H1 (cell line): ENCODE results near the gene SNAPC2. TPM values are rescaled to one million over a fixed set of nuclear protein-coding genes. Genes with fewer than 3 reads are reported as not detected.
A peak's percentile ranks its signal among the peaks of the same experiment; 100 is the strongest.

ENCODE experiments used
- CTCF ChIA-PET: fragments of 300-600 bp; sonication (Branson Sonifier 250); formaldehyde crosslinking; loops from one replicate; lab custom pipeline; 2021; ENCODE audit not compliant: partially characterized antibody; lab: Charles Lee
- POLR2A ChIA-PET: fragments of 300-600 bp; sonication (Branson Sonifier 250); formaldehyde crosslinking; loops from one replicate; lab custom pipeline; 2021; ENCODE audit warnings: inconsistent platforms; ENCODE audit not compliant: partially characterized antibody; lab: Charles Lee
- DNase-seq, 2 experiments: peaks; one replicate each; pipeline versions ENCODE4 v3.0.0 to v3.0.0-alpha.2; 2010 to 2022; ENCODE audit warnings: low spot score in 2 of 2, low read depth in 1 of 2, mixed read lengths in 1 of 2
- FAIRE-seq: peaks from 2 replicates; lab custom pipeline; 2011; peaks lifted over from hg19 to GRCh38; lab: Jason Lieb, UNC
- H2AFZ ChIP-seq: 2 replicates; pipeline ENCODE4 v1.8.1; 2012; ENCODE audit warnings: low read length, inconsistent platforms
- H2AK5ac ChIP-seq: 2 replicates; pipeline ENCODE4 v1.6.1; 2013; ENCODE audit warnings: low read depth, low read length
- H2BK120ac ChIP-seq: replicated peaks from 2 replicates; pipeline ENCODE3; 2013; ENCODE audit warnings: low read depth, low read length, inconsistent platforms
- H2BK12ac ChIP-seq: 2 replicates; pipeline ENCODE4 v1.6.1; 2013; ENCODE audit warnings: low read depth, low read length
- H2BK15ac ChIP-seq: 2 replicates; pipeline ENCODE4 v1.6.1; 2013; ENCODE audit warnings: low read length
- H2BK20ac ChIP-seq: 2 replicates; pipeline ENCODE4 v1.6.1; 2013; ENCODE audit warnings: low read length
- H2BK5ac ChIP-seq: 2 replicates; pipeline ENCODE4 v1.6.1; 2013; ENCODE audit warnings: low read depth, low read length
- H3K14ac ChIP-seq: 2 replicates; pipeline ENCODE4 v1.6.1; 2013; ENCODE audit warnings: inconsistent platforms; ENCODE audit not compliant: insufficient read length
- H3K18ac ChIP-seq: 2 replicates; pipeline ENCODE4 v1.6.1; 2013; ENCODE audit warnings: low read length; ENCODE audit errors: extremely low read depth
- H3K23ac ChIP-seq: 2 replicates; pipeline ENCODE4 v1.6.1; 2013; ENCODE audit warnings: inconsistent platforms; ENCODE audit not compliant: insufficient read length
- H3K23me2 ChIP-seq: 2 replicates; pipeline ENCODE4 v1.6.1; 2013; ENCODE audit warnings: low read depth, low read length
- H3K27ac ChIP-seq: 2 replicates; pipeline ENCODE4 v1.6.1; 2011; ENCODE audit warnings: low read depth, low read length, inconsistent platforms
- H3K27me3 ChIP-seq, 4 experiments: replicated peaks in 1 of 4; 1 replicate in 1 of 4; 2 replicates in 3 of 4; pipeline versions ENCODE4 v1.6.1 to v1.8.1; 2011 to 2013; ENCODE audit warnings: low read length in 3 of 4, mild to moderate bottlenecking in 3 of 4, inconsistent platforms in 2 of 4, mixed read lengths in 2 of 4, moderate library complexity in 1 of 4; ENCODE audit not compliant: control insufficient read depth in 3 of 4, insufficient read depth in 3 of 4; ENCODE audit errors: extremely low read depth in 1 of 4
- H3K36me3 ChIP-seq, 4 experiments: 2 replicates each; pipeline versions ENCODE4 v1.6.1 to v1.8.1; 2011 to 2013; ENCODE audit warnings: mild to moderate bottlenecking in 4 of 4, low read length in 3 of 4, moderate library complexity in 2 of 4, control low read depth in 1 of 4, inconsistent platforms in 1 of 4; ENCODE audit not compliant: insufficient read depth in 4 of 4, control insufficient read depth in 2 of 4
- H3K4ac ChIP-seq: replicated peaks from 2 replicates; pipeline ENCODE3; 2013; ENCODE audit warnings: low read length, low read depth, mixed read lengths, inconsistent platforms; ENCODE audit not compliant: insufficient read length
- H3K4me1 ChIP-seq, 4 experiments: replicated peaks in 1 of 4; 1 replicate in 1 of 4; 2 replicates in 3 of 4; pipeline versions ENCODE4 v1.6.1 to v1.8.1; 2011 to 2013; ENCODE audit warnings: low read length in 3 of 4, inconsistent platforms in 2 of 4, mixed read lengths in 1 of 4; ENCODE audit not compliant: insufficient read depth in 4 of 4, control insufficient read depth in 3 of 4
- H3K4me2 ChIP-seq, 2 experiments: 2 replicates each; pipeline versions ENCODE4 v1.6.1 to v1.8.1; 2011 to 2013; ENCODE audit warnings: low read depth in 2 of 2, low read length in 2 of 2, control low read depth in 1 of 2, inconsistent platforms in 1 of 2, mild to moderate bottlenecking in 1 of 2; ENCODE audit not compliant: insufficient read depth in 1 of 2
- H3K4me3 ChIP-seq, 4 experiments: fragments of 200-600, 300-600 bp in 1 of 4; sonication (generic), shearing (Covaris generic), sonication (Bioruptor Twin) in 1 of 4; 2 replicates each; pipeline versions ENCODE4 v1.5.1 to v1.8.1; 2011 to 2016; ENCODE audit warnings: low read length in 4 of 4, low read depth in 3 of 4, control low read depth in 2 of 4, inconsistent platforms in 2 of 4, mild to moderate bottlenecking in 2 of 4, mixed read lengths in 1 of 4, moderate library complexity in 1 of 4; ENCODE audit not compliant: insufficient read depth in 2 of 4; ENCODE audit errors: extremely low read depth in 1 of 4
- H3K56ac ChIP-seq: replicated peaks from 2 replicates; pipeline ENCODE3; 2013; ENCODE audit warnings: low read depth, mild to moderate bottlenecking, mixed read lengths, low read length, inconsistent platforms; ENCODE audit not compliant: insufficient read length
- H3K79me1 ChIP-seq: 2 replicates; pipeline ENCODE4 v1.6.1; 2013; ENCODE audit warnings: low read depth, low read length, control low read depth
- H3K79me2 ChIP-seq, 2 experiments: 2 replicates each; pipeline versions ENCODE4 v1.6.1 to v1.8.1; 2012 to 2013; ENCODE audit warnings: low read length in 2 of 2, mild to moderate bottlenecking in 2 of 2, inconsistent platforms in 1 of 2; ENCODE audit not compliant: insufficient read depth in 2 of 2, control insufficient read depth in 1 of 2
- H3K9ac ChIP-seq, 4 experiments: replicated peaks in 1 of 4; 1 replicate in 1 of 4; 2 replicates in 3 of 4; pipeline versions ENCODE4 v1.6.1 to v1.8.1; 2011 to 2013; ENCODE audit warnings: low read depth in 3 of 4, low read length in 3 of 4, control low read depth in 2 of 4, mild to moderate bottlenecking in 2 of 4, moderate library complexity in 2 of 4, inconsistent platforms in 1 of 4; ENCODE audit errors: extremely low read depth in 1 of 4
- H3K9me3 ChIP-seq, 2 experiments: 2 replicates each; pipeline versions ENCODE4 v1.6.1 to v1.8.1; 2012 to 2013; ENCODE audit warnings: mild to moderate bottlenecking in 2 of 2, moderate library complexity in 2 of 2, control low read depth in 1 of 2, inconsistent platforms in 1 of 2, low read depth in 1 of 2, low read length in 1 of 2, mixed read lengths in 1 of 2; ENCODE audit not compliant: insufficient read depth in 2 of 2
- H4K20me1 ChIP-seq, 2 experiments: replicated peaks in 1 of 2; 2 replicates each; pipeline versions ENCODE3 to v1.8.1; 2011 to 2013; ENCODE audit warnings: inconsistent platforms in 2 of 2, low read length in 2 of 2, mild to moderate bottlenecking in 1 of 2; ENCODE audit not compliant: insufficient read depth in 2 of 2, control insufficient read depth in 1 of 2
- H4K5ac ChIP-seq: 2 replicates; pipeline ENCODE4 v1.6.1; 2013; ENCODE audit warnings: low read length, low read depth, mixed read lengths, inconsistent platforms; ENCODE audit not compliant: insufficient read length
- H4K8ac ChIP-seq: 2 replicates; pipeline ENCODE4 v1.8.0; 2013; ENCODE audit warnings: mild to moderate bottlenecking, moderate library complexity, low read length, inconsistent platforms; ENCODE audit not compliant: insufficient read depth; ENCODE audit errors: extremely low read depth
- H4K91ac ChIP-seq: replicated peaks from 2 replicates; pipeline ENCODE3; 2013; ENCODE audit warnings: low read length, mixed read lengths, inconsistent platforms; ENCODE audit not compliant: insufficient read length
- CEBPB ChIP-seq: IDR thresholded peaks from 2 replicates; pipeline ENCODE4 v1.6.1; 2012; ENCODE audit warnings: low read depth, low read length
- NANOG ChIP-seq: IDR thresholded peaks from 2 replicates; pipeline ENCODE4 v1.6.1; 2011; ENCODE audit warnings: low read length, low read depth, mild to moderate bottlenecking, inconsistent platforms; ENCODE audit not compliant: insufficient read depth, poor library complexity, severe bottlenecking
- WGBS, 2 experiments: shearing (Covaris generic) in 1 of 2; methylation state at CpG; one replicate each; pipeline versions ENCODE4 v1.1.6 to v1.1.7; 2013 to 2015; ENCODE audit warnings: low lambda C conversion rate in 2 of 2, mixed read lengths in 2 of 2, inconsistent platforms in 1 of 2, low coverage in 1 of 2, missing lambda C conversion rate in 1 of 2; ENCODE audit not compliant: insufficient replicate concordance in 2 of 2, insufficient coverage in 1 of 2, insufficient read length in 1 of 2; ENCODE audit errors: extremely low coverage in 1 of 2, missing lambda C conversion rate in 1 of 2; 5-methylcytosine and 5-hydroxymethylcytosine counted together
- polyA plus RNA-seq, 7 experiments: library from polyadenylated mRNA; depleted of rRNA in 3 of 7; stranded (reverse) in 5 of 7; unstranded in 2 of 7; fragments of >200 nt in 5 of 7; fragments of 200-250 nt in 2 of 7; gene quantifications; 1 replicate in 5 of 7; 2 replicates in 1 of 7; 4 replicates in 1 of 7; pipeline versions ENCODE4 v1.2.1 to v1.2.3, GENCODE V29; 2011 to 2013; ENCODE audit warnings: missing spikeins in 2 of 7, mixed read lengths in 2 of 7
- total RNA-seq: library from RNA; stranded (reverse); fragmentation: NEBNext Ultra II Directional; extraction: Animal tissue kit (Norgen Biotek cat#: 25700); gene quantifications from 2 replicates; pipeline ENCODE4 v1.2.1, GENCODE V29; 2021

SNAPC2 gene
- total and polyA plus RNA-seq, 2 of the 8 experiments (the other 6 are each of a cell fraction or from before 2014, with no cell fraction given) = 18.2 to 20.3 TPM

DNA sequence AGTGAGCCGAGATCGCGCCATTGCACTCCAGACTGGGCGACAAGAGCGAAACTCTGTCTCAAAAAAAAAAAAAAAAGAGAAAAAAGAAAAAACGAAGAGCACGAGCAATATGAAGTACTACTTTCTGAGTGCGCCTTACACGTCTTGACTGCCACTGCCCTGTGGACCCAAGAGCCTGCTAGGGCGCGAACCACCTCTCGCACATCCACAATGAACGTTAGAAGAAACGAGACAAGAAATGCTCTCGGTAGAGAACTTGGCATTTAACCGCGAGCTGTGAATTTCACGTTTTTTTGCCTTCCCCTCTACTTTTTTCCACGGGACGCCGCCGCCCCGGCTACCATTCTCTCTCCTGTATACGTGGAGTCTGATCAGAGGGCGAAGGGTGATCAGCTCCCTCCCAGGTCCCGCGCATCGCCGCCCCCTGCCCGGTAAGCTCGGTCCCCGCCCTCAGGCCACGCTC is 22.9 kb downstream of the SNAPC2 start:
- peak overlapping the region; percentile 48 for H4K91ac ChIP-seq
- no peak for FAIRE-seq
- H4K20me1 ChIP-seq = peaks cover 0 to 3% of the 10 kb centered on the region in 2 experiments
- peak overlapping the region; percentile 77 for H4K5ac ChIP-seq
- no peak for DNase-seq
- H2BK20ac ChIP-seq = no peak overlapping the region
- no peak overlapping the region for H3K14ac ChIP-seq
- H3K36me3 ChIP-seq = peaks cover 2 to 29% (median 12%) of the 10 kb centered on the region in 4 experiments
- peak overlapping the region; percentile 74 to 76 for H3K4me2 ChIP-seq
- peak overlapping the region; percentile 81 for H3K18ac ChIP-seq
- no peaks in the 10 kb centered on the region for H3K9me3 ChIP-seq
- peaks cover 5 to 28% of the 10 kb centered on the region in 2 experiments; a peak in 3 of 4 replicates for H3K79me2 ChIP-seq
- ChIA-PET CTCF (interaction anchor here (0.9 to 3.8 kb wide), 19 partner anchors 8 to 376 kb away, joined by 3 to 36 read pairs (median 5); no protein-coding TSS in a partner anchor), POLR2A (interaction anchor here (0.6 to 13.5 kb wide), 31 partner anchors 10 to 571 kb away, joined by 3 to 205 read pairs (median 5); partner anchors contain the start of genes CTXN1, ELAVL1, SNAPC2 and ZNF414)
- no peak overlapping the region for H2AFZ ChIP-seq
- no peak overlapping the region for H2BK15ac ChIP-seq
- H2BK12ac ChIP-seq = peak overlapping the region; percentile 80; the same call in 1 of the 2 replicates
- peak overlapping the region; percentile 94 for H3K27ac ChIP-seq
- H2BK5ac ChIP-seq = peak overlapping the region; percentile 77
- H3K23me2 ChIP-seq = peaks cover 3% of the 10 kb centered on the region; the same call in 1 of the 2 replicates
- no peak overlapping the region for H3K23ac ChIP-seq
- H3K27me3 ChIP-seq = no peaks in the 10 kb centered on the region
- peaks cover 8% of the 10 kb centered on the region for H3K79me1 ChIP-seq
- H3K9ac ChIP-seq = peak overlapping the region; percentile 88 to 97 (median 94)
- H3K56ac ChIP-seq = peak overlapping the region; percentile 62
- H3K4me1 ChIP-seq = peaks cover 0 to 3% (median 0%) of the 10 kb centered on the region in 4 experiments; a peak in 1 of 7 replicates
- 8% methylated on average over 23 of the region's 33 CpGs; no CpG with 5 or more reads in 1 of the 2 experiments for WGBS, 2 experiments
- peak overlapping the region; percentile 90 to 99 (median 97) for H3K4me3 ChIP-seq
- TF ChIP-seq NANOG = no peak
- TF ChIP-seq CEBPB = no peak
- peak overlapping the region; percentile 39 for H3K4ac ChIP-seq
- peak overlapping the region; percentile 99 for H4K8ac ChIP-seq
- H2BK120ac ChIP-seq = no peak overlapping the region
- H2AK5ac ChIP-seq = peak overlapping the region; percentile 66; the same call in 1 of the 2 replicates
